Smooth muscle cell (in vitro differentiated cells): ENCODE measurements around the gene PRKCD. TPM values are rescaled to one million over a fixed set of nuclear protein-coding genes. Genes with fewer than 3 reads are reported as not detected.

ENCODE experiments used
- DNase-seq: peaks from one replicate; lab custom pipeline; 2025; ENCODE audit not compliant: unreplicated experiment; lab: John Stamatoyannopoulos, UW
- H2AFZ ChIP-seq: fragments of 200-600 bp; sonication (generic); 2 replicates; pipeline ENCODE4 v1.6.0; 2016; ENCODE audit warnings: antibody characterized with exemption, low read depth, mild to moderate bottlenecking
- H3F3A ChIP-seq: fragments of 200-600 bp; sonication (generic); 2 replicates; pipeline ENCODE4 v1.6.0; 2017; ENCODE audit warnings: antibody characterized with exemption, low read depth
- H3K27ac ChIP-seq: fragments of 200-600 bp; sonication (generic); 2 replicates; pipeline ENCODE4 v1.5.1; 2016; ENCODE audit warnings: low read depth, mild to moderate bottlenecking
- H3K27me3 ChIP-seq: fragments of 200-600 bp; sonication (generic); 2 replicates; pipeline ENCODE4 v1.6.1; 2016; ENCODE audit warnings: low read depth, mild to moderate bottlenecking
- H3K36me3 ChIP-seq: fragments of 200-600 bp; sonication (generic); 2 replicates; pipeline ENCODE4 v1.5.1; 2016; ENCODE audit warnings: low read depth
- H3K4me1 ChIP-seq: fragments of 200-600 bp; sonication (generic); 2 replicates; pipeline ENCODE4 v1.5.1; 2016; ENCODE audit warnings: low read depth
- H3K4me2 ChIP-seq: fragments of 200-600 bp; sonication (generic); 2 replicates; pipeline ENCODE4 v1.6.0; 2016; ENCODE audit warnings: mild to moderate bottlenecking
- H3K4me3 ChIP-seq: fragments of 200-600 bp; sonication (generic); 2 replicates; pipeline ENCODE4 v1.5.1; 2016; ENCODE audit warnings: mild to moderate bottlenecking
- H3K79me2 ChIP-seq: fragments of 200-600 bp; sonication (generic); 2 replicates; pipeline ENCODE4 v1.6.0; 2016; ENCODE audit warnings: low read depth, mild to moderate bottlenecking
- H3K9ac ChIP-seq: fragments of 200-600 bp; sonication (generic); 2 replicates; pipeline ENCODE4 v1.6.0; 2016; ENCODE audit warnings: low read depth
- H3K9me3 ChIP-seq: fragments of 200-600 bp; sonication (generic); replicated peaks from 2 replicates; pipeline ENCODE4 v1.5.1; 2016; ENCODE audit warnings: low read depth
- H4K20me1 ChIP-seq: fragments of 200-600 bp; sonication (generic); 2 replicates; pipeline ENCODE4 v1.6.0; 2016; ENCODE audit warnings: low read depth
- CTCF ChIP-seq: fragments of 200-600 bp; sonication (generic); IDR thresholded peaks from 2 replicates; pipeline ENCODE4 v1.5.1; 2017; ENCODE audit warnings: borderline replicate concordance, mild to moderate bottlenecking, antibody characterized with exemption; ENCODE audit not compliant: insufficient read depth, poor library complexity, severe bottlenecking
- WGBS: methylation state at CpG from one replicate; pipeline ENCODE4 v1.1.7; 2016; ENCODE audit warnings: low lambda C conversion rate; 5-methylcytosine and 5-hydroxymethylcytosine counted together
- polyA plus RNA-seq: library from polyadenylated mRNA; unstranded; fragments of >200 nt; fragmentation: Nextera tagmentation; extraction: Ambion mirVana; gene quantifications from 2 replicates; pipeline ENCODE4 v1.2.1, GENCODE V29; 2016
- total RNA-seq: library from RNA; depleted of rRNA; stranded (reverse); fragments of >200 nt; gene quantifications from 2 replicates; pipeline ENCODE4 v1.2.3, GENCODE V29; 2014

PRKCD gene
- total and polyA plus RNA-seq, 2 experiments from 2014 or later: 6.1 to 22.5 TPM

DNA sequence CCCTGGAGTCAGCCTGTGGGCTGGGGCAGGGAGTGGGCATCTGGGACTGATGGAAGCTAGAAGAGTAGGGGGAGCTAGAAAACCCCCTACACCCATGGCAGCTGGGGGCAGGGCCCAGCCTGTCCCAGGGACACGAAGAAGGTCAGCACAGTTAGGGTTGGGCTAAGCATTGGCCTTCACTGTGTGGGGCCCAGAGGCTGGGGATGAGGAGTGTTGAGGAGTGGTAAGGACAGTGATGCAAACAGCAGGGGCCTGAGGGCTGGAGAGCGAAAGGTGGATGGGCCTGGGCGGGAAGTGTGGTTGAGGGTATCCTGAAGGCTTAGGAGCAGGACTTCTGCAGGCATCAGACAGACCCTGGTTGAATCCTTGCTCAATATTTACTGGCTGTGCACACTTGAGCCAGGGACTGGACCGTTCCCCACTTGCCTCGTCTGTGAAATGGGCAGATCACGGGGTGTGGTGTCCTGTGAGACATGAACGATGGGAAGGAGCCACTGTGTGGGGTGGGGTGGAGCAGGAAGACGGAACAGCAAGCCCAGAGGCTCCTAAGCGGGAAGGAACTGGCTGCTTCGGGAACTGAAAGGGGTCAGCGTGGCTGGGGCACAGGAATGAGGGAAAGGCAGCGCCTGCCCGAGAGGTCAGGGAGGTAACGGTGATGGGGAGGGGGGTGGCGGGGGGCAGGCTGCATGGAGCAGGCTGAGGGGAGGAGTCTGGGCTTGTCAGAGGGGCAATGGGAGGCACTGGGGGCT, 7.3 kb downstream of the PRKCD start:
- Histone ChIP-seq H3K9me3 (no peaks in the 10 kb centered on the region), H3K4me2 (no peak overlapping the region), H2AFZ (no peak overlapping the region), H3K27me3 (no peaks in the 10 kb centered on the region), H3K4me1 (peaks cover 6% of the 10 kb centered on the region), H3K36me3 (no peaks in the 10 kb centered on the region), H3K4me3 (no peak overlapping the region), H3K27ac (no peak overlapping the region), H3K9ac (no peak overlapping the region), H3F3A (no peaks in the 10 kb centered on the region), H3K79me2 (no peaks in the 10 kb centered on the region), H4K20me1 (peaks cover 96% of the 10 kb centered on the region)
- 92% methylated on average over 13 of the region's 15 CpGs for WGBS
- TF ChIP-seq CTCF: no peak
- no peak for DNase-seq

- no peak for DNase-seq
- Histone ChIP-seq H4K20me1 (peaks cover 97% of the 10 kb centered on the region), H3K9ac (no peak overlapping the region), H3K36me3 (no peaks in the 10 kb centered on the region), H3K9me3 (no peaks in the 10 kb centered on the region), H3K79me2 (no peaks in the 10 kb centered on the region), H2AFZ (no peak overlapping the region), H3K4me3 (no peak overlapping the region), H3K27ac (no peak overlapping the region), H3K4me2 (no peak overlapping the region), H3K27me3 (no peaks in the 10 kb centered on the region), H3F3A (no peaks in the 10 kb centered on the region), H3K4me1 (peaks cover 6% of the 10 kb centered on the region)
- no peak for TF ChIP-seq CTCF
- WGBS: 69% methylated on average over 14 of the region's 15 CpGs
These were observed 8.2 kb downstream of the PRKCD start for GRCh38 chr3:53169045-53169831.

- Histone ChIP-seq H3K4me1 (peaks cover 6% of the 10 kb centered on the region), H3F3A (no peaks in the 10 kb centered on the region), H2AFZ (no peak overlapping the region), H3K4me2 (no peak overlapping the region), H3K9me3 (no peaks in the 10 kb centered on the region), H3K79me2 (no peaks in the 10 kb centered on the region), H3K4me3 (no peak overlapping the region), H3K27me3 (no peaks in the 10 kb centered on the region), H4K20me1 (peaks cover 98% of the 10 kb centered on the region), H3K27ac (no peak overlapping the region), H3K9ac (no peak overlapping the region), H3K36me3 (no peaks in the 10 kb centered on the region)
- WGBS: 97% methylated on average over 9 of the region's 9 CpGs
- no peak for TF ChIP-seq CTCF
- DNase-seq: no peak
These were observed 8.9 kb downstream of the PRKCD start for GRCh38 chr3:53169832-53170324.
